ENCODE measurements around the gene UBQLNL.

Gene UBQLNL

DNA sequence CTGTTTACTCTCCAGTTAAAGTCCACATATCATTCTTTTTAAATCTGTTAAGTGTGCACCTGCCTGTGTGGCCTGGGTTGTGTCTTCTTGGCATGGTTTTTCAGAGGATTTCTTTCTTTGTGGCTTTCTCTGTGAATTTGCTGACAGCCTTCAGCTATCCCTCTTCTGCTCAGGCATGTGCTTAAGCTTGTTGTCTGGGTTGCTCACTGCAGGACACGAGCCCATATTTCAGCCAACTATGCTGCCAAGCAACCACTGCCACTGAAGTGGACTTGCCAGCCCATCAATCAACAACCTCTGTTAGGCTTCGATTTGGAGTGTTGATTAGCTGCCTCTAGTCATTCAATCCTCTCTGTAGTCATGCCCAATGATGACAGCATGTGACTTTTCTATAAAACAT is 49.0 kb downstream of the UBQLNL start:
- Histone ChIP-seq H3K27ac (ENCODE audit: low read depth, low read length) (no peak overlapping the region), H3K9ac (ENCODE audit: low read length) (no peak overlapping the region), H2BK120ac (ENCODE audit: low read depth, low read length) (no peak overlapping the region), H4K8ac (ENCODE audit: low read depth, low read length) (no peak overlapping the region), H3K56ac (ENCODE audit: low read length) (no peak overlapping the region), H3K36me3 (ENCODE audit: control insufficient read depth, insufficient read depth, low read length) (no peaks in the 10 kb centered on the region), H2BK15ac (replicated peaks; ENCODE audit: low read depth) (no peak overlapping the region), H3K79me1 (ENCODE audit: low read length) (no peaks in the 10 kb centered on the region), H2BK5ac (ENCODE audit: low read length) (no peak overlapping the region), H3K18ac (ENCODE audit: low read length) (no peak overlapping the region), H3K23ac (ENCODE audit: low read length) (no peak overlapping the region), H3K4ac (ENCODE audit: low read depth, low read length) (no peak overlapping the region), H3K79me2 (ENCODE audit: control insufficient read depth, insufficient read depth, low read length) (no peaks in the 10 kb centered on the region), H3K4me3 (ENCODE audit: low read length) (no peak overlapping the region), H3K4me2 (ENCODE audit: low read length) (no peak overlapping the region), H4K5ac (ENCODE audit: low read length) (no peak overlapping the region), H3K4me1 (ENCODE audit: control insufficient read depth, low read depth, low read length) (no peaks in the 10 kb centered on the region), H3K27me3 (ENCODE audit: insufficient read depth, low read length, poor library complexity) (no peaks in the 10 kb centered on the region), H2AK5ac (ENCODE audit: low read length) (no peak overlapping the region)
- no CpG with 5 or more reads among the region's 2 CpGs for WGBS (ENCODE audit: extremely low coverage, insufficient coverage, low lambda C conversion rate)
- no peak for DNase-seq
